Measurements from ENCODE around the gene ZC3H4. TPM values are rescaled to one million over a fixed set of nuclear protein-coding genes. Genes with fewer than 3 reads are reported as not detected.
A peak's percentile ranks its signal among the peaks of the same experiment; 100 is the strongest.

Gene ZC3H4
- total and polyA plus RNA-seq, 2 donors from 2014 or later, result 5.7 to 55.2 TPM

- Histone ChIP-seq H3K27me3 (ENCODE audit: control insufficient read depth, insufficient read depth, low read length) (no peaks in the 10 kb centered on the region), H3K36me3 (ENCODE audit: control insufficient read depth in 2 of 3, insufficient read depth in 3 of 3, low read length in 3 of 3) (no peaks in the 10 kb centered on the region), H3K4me3 (ENCODE audit: low read length in 3 of 3) (no peak overlapping the region), H3K4me1 (ENCODE audit: control insufficient read depth in 2 of 3, insufficient read depth in 2 of 3, low read depth in 1 of 3, low read length in 3 of 3) (peaks cover 0 to 2% (median 0%) of the 10 kb centered on the region in 3 donors), H3K9ac (ENCODE audit: low read length in 3 of 3) (no peak overlapping the region), H3K27ac (ENCODE audit: low read depth in 2 of 2, low read length in 2 of 2) (no peak overlapping the region), H3K9me3 (ENCODE audit: control insufficient read depth in 2 of 3, insufficient read depth in 1 of 3, low read length in 3 of 3) (no peaks in the 10 kb centered on the region)
- no peak for TF ChIP-seq CTCF (IDR thresholded peaks at IDR 0.05; ENCODE audit: borderline replicate concordance, extremely low read depth, insufficient read depth)
- intact Hi-C loops (cut with DNase I), result no loop called here
- DNase-seq (peak in 1 of 5 donors; percentile 35), FAIRE-seq (no peak)
These were observed 64.3 kb downstream of the ZC3H4 start for GRCh38 chr19:47049307-47049700.

GRCh38 chr19:47047763-47048405 lies 65.7 kb downstream of the ZC3H4 start:
- intact Hi-C loops (cut with DNase I), result no loop called here
- DNase-seq (peak; percentile 86 to 93 (median 90)), FAIRE-seq (no peak)
- Histone ChIP-seq H3K4me3 (ENCODE audit: low read length in 3 of 3) (peak overlapping the region; percentile 75 to 78 (median 78)), H3K36me3 (ENCODE audit: control insufficient read depth in 2 of 3, insufficient read depth in 3 of 3, low read length in 3 of 3) (no peaks in the 10 kb centered on the region), H3K9ac (ENCODE audit: low read length in 3 of 3) (peak overlapping the region in 1 of 3 donors; percentile 57), H3K27me3 (ENCODE audit: control insufficient read depth, insufficient read depth, low read length) (no peaks in the 10 kb centered on the region), H3K27ac (ENCODE audit: low read depth in 2 of 2, low read length in 2 of 2) (peak overlapping the region; percentile 23 to 52), H3K9me3 (ENCODE audit: control insufficient read depth in 2 of 3, insufficient read depth in 1 of 3, low read length in 3 of 3) (no peaks in the 10 kb centered on the region), H3K4me1 (ENCODE audit: control insufficient read depth in 2 of 3, insufficient read depth in 2 of 3, low read depth in 1 of 3, low read length in 3 of 3) (peaks cover 0 to 2% (median 0%) of the 10 kb centered on the region in 3 donors)
- no peak for TF ChIP-seq CTCF (IDR thresholded peaks at IDR 0.05; ENCODE audit: borderline replicate concordance, extremely low read depth, insufficient read depth)

- FAIRE-seq, result no peak
- Histone ChIP-seq H3K27me3 (ENCODE audit: control insufficient read depth, insufficient read depth, low read length) (no peaks in the 10 kb centered on the region), H3K36me3 (ENCODE audit: control insufficient read depth in 2 of 3, insufficient read depth in 3 of 3, low read length in 3 of 3) (no peaks in the 10 kb centered on the region), H3K9me3 (ENCODE audit: control insufficient read depth in 2 of 3, insufficient read depth in 1 of 3, low read length in 3 of 3) (no peaks in the 10 kb centered on the region), H3K4me3 (ENCODE audit: low read length in 3 of 3) (peak overlapping the region; percentile 75 to 78 (median 78)), H3K4me1 (ENCODE audit: control insufficient read depth in 2 of 3, insufficient read depth in 2 of 3, low read depth in 1 of 3, low read length in 3 of 3) (peaks cover 0 to 2% (median 0%) of the 10 kb centered on the region in 3 donors), H3K27ac (ENCODE audit: low read depth in 2 of 2, low read length in 2 of 2) (no peak overlapping the region), H3K9ac (ENCODE audit: low read length in 3 of 3) (no peak overlapping the region)
- DNase-seq, result no peak
- no peak for TF ChIP-seq CTCF (IDR thresholded peaks at IDR 0.05; ENCODE audit: borderline replicate concordance, extremely low read depth, insufficient read depth)
- intact Hi-C loops (cut with DNase I), result no loop called here
These were observed 66.3 kb downstream of the ZC3H4 start for GRCh38 chr19:47047272-47047762.

Data from kidney (tissue), 14 donors.